Activated CD8-positive, alpha-beta memory T cell treated with anti-CD3 and anti-CD28 coated beads, Interleukin-2, amount 50 U/mL, for 1 hour (primary cell): ENCODE data around the gene DEFB131A.
A peak's percentile ranks its signal among the peaks of the same experiment; 100 is the strongest.
"Not testable (repeated sequence)": the region's sequence is repeated elsewhere in the genome, so short reads cannot be mapped to it uniquely, and the experiment has no call there.

Experiments used
- DNase-seq: peaks from one replicate; pipeline ENCODE4 v3.0.0-alpha.2; 2020; ENCODE audit errors: extremely low read depth

DEFB131A gene

GRCh38 chr4:9494256-9495035 lies 50.2 kb downstream of the DEFB131A start:
- not testable (repeated sequence) for DNase-seq

- DNase-seq, result peak; percentile 12
Observed at GRCh38 chr4:9495443-9495842, 51.2 kb downstream of the DEFB131A start.

- DNase-seq, result not testable (repeated sequence)
Observed at GRCh38 chr4:9497575-9498467, 53.6 kb downstream of the DEFB131A start.

GRCh38 chr4:9498468-9499040 lies 54.3 kb downstream of the DEFB131A start:
- DNase-seq, result not testable (repeated sequence)

GRCh38 chr4:9499974-9500487 lies 55.8 kb downstream of the DEFB131A start:
- not testable (repeated sequence) for DNase-seq
